Measurements from ENCODE around the gene CPE.

CPE gene

DNA sequence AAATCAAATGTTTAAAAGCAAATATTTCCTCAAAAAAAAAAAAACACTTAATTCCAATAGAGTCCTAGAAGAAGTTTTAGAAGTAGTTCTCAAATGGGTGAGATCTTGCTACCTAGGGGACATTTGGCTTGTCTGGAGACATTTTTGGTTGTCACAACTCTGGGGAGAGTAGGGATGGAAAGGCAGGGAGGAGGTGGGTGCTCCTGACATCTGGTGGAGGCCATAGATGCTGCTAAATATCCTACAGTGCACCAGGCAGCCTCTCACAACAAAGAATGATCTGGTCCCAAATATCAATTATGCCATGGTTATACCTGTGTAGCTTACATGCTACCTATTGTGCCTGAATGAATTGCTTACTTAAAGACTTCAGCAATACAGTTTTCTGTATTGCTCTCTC lies 46.8 kb downstream of the CPE start:
- Histone ChIP-seq H3K4me3 (ENCODE audit: low read length) (no peak overlapping the region), H3K27ac (ENCODE audit: low read length) (no peak overlapping the region), H3K9ac (ENCODE audit: low read length) (no peak overlapping the region), H2AFZ (ENCODE audit: low read length) (no peak overlapping the region), H3F3A (ENCODE audit: insufficient read depth, low read length) (no peaks in the 10 kb centered on the region), H3K4me1 (ENCODE audit: low read length) (no peaks in the 10 kb centered on the region), H3K9me2 (replicated peaks; ENCODE audit: insufficient read depth, low read length) (no peaks in the 10 kb centered on the region), H3K27me3 (replicated peaks; ENCODE audit: insufficient read depth, low read length) (no peaks in the 10 kb centered on the region), H3K36me3 (replicated peaks; ENCODE audit: insufficient read depth, low read length) (no peaks in the 10 kb centered on the region), H3K4me2 (ENCODE audit: low read depth, low read length) (no peak overlapping the region), H3K79me2 (ENCODE audit: low read length) (no peaks in the 10 kb centered on the region), H3K9me3 (replicated peaks; ENCODE audit: insufficient read depth, low read length) (no peaks in the 10 kb centered on the region), H4K20me1 (ENCODE audit: insufficient read depth, low read length) (no peaks in the 10 kb centered on the region)
- TF ChIP-seq EZH2phosphoT487 (IDR thresholded peaks at IDR 0.05; ENCODE audit: low read length) (no peak), EZH2 (optimal IDR thresholded peaks at IDR 0.05; ENCODE audit: low read depth, low read length) (no peak)
- TF ChIP-seq, protein P1, sequence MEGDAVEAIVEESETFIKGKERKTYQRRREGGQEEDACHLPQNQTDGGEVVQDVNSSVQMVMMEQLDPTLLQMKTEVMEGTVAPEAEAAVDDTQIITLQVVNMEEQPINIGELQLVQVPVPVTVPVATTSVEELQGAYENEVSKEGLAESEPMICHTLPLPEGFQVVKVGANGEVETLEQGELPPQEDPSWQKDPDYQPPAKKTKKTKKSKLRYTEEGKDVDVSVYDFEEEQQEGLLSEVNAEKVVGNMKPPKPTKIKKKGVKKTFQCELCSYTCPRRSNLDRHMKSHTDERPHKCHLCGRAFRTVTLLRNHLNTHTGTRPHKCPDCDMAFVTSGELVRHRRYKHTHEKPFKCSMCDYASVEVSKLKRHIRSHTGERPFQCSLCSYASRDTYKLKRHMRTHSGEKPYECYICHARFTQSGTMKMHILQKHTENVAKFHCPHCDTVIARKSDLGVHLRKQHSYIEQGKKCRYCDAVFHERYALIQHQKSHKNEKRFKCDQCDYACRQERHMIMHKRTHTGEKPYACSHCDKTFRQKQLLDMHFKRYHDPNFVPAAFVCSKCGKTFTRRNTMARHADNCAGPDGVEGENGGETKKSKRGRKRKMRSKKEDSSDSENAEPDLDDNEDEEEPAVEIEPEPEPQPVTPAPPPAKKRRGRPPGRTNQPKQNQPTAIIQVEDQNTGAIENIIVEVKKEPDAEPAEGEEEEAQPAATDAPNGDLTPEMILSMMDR (IDR thresholded peaks at IDR 0.05; ENCODE audit: low read length), result no peak
- DNase-seq, result no peak

DNA sequence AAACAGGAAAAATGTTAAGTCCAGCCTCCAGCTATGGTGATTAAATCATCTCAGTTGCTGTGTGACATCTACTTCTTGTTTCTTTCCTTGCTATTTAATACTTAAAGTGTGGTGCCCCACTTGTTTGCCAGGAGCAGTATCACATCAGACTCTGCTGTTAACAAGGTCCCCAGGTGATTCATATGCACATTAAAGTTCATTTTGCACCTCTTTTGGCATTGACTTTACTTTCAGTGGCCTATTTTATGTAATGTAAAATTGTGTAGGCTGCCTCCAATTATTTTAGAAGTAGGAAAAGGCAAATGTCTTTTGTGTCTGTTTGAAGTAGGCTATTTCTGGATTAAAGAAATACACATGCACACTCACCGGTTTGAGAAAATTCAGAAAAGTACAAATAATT lies 47.5 kb downstream of the CPE start:
- Histone ChIP-seq H3K27me3 (replicated peaks; ENCODE audit: insufficient read depth, low read length) (no peaks in the 10 kb centered on the region), H3K79me2 (ENCODE audit: low read length) (no peaks in the 10 kb centered on the region), H3K9me3 (replicated peaks; ENCODE audit: insufficient read depth, low read length) (no peaks in the 10 kb centered on the region), H3K4me1 (ENCODE audit: low read length) (no peaks in the 10 kb centered on the region), H3F3A (ENCODE audit: insufficient read depth, low read length) (no peaks in the 10 kb centered on the region), H3K4me3 (ENCODE audit: low read length) (no peak overlapping the region), H3K9ac (ENCODE audit: low read length) (no peak overlapping the region), H4K20me1 (ENCODE audit: insufficient read depth, low read length) (no peaks in the 10 kb centered on the region), H3K4me2 (ENCODE audit: low read depth, low read length) (no peak overlapping the region), H3K27ac (ENCODE audit: low read length) (no peak overlapping the region), H3K36me3 (replicated peaks; ENCODE audit: insufficient read depth, low read length) (no peaks in the 10 kb centered on the region), H3K9me2 (replicated peaks; ENCODE audit: insufficient read depth, low read length) (no peaks in the 10 kb centered on the region), H2AFZ (ENCODE audit: low read length) (no peak overlapping the region)
- TF ChIP-seq EZH2phosphoT487 (IDR thresholded peaks at IDR 0.05; ENCODE audit: low read length), result no peak
- TF ChIP-seq EZH2 (optimal IDR thresholded peaks at IDR 0.05; ENCODE audit: low read depth, low read length), result no peak
- TF ChIP-seq, protein P1 (IDR thresholded peaks at IDR 0.05; ENCODE audit: low read length), result no peak
- DNase-seq, result no peak

DNA sequence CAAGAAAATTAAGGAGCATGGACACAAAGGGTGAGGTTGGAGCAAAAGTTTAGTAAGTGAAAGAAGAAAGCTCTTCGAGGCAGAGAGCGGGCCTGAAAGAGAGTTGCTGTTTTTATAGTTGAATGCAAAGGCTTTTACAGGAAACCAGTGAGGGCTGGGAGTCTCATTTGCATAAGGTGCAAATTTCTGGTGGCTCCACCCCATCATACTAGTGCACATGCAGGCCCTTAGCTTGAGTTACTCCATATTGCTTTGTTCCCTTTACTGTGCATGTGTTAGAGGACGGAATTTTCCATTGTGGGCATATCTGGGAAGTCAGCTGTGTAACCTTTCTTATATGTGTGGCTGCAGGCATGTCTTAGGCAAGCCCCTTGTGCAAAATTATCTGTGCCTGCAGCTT lies 48.0 kb downstream of the CPE start:
- Histone ChIP-seq H3K9ac (ENCODE audit: low read length) (no peak overlapping the region), H4K20me1 (ENCODE audit: insufficient read depth, low read length) (no peaks in the 10 kb centered on the region)

More for the DNA sequence above, 48.0 kb downstream of the CPE start:
- Histone ChIP-seq H3F3A (ENCODE audit: insufficient read depth, low read length) (no peaks in the 10 kb centered on the region), H3K79me2 (ENCODE audit: low read length) (no peaks in the 10 kb centered on the region), H3K36me3 (replicated peaks; ENCODE audit: insufficient read depth, low read length) (no peaks in the 10 kb centered on the region), H3K9me2 (replicated peaks; ENCODE audit: insufficient read depth, low read length) (no peaks in the 10 kb centered on the region), H2AFZ (ENCODE audit: low read length) (no peak overlapping the region), H3K9me3 (replicated peaks; ENCODE audit: insufficient read depth, low read length) (no peaks in the 10 kb centered on the region), H3K4me1 (ENCODE audit: low read length) (no peaks in the 10 kb centered on the region), H3K27me3 (replicated peaks; ENCODE audit: insufficient read depth, low read length) (no peaks in the 10 kb centered on the region), H3K4me2 (ENCODE audit: low read depth, low read length) (no peak overlapping the region), H3K4me3 (ENCODE audit: low read length) (no peak overlapping the region), H3K27ac (ENCODE audit: low read length) (no peak overlapping the region)
- TF ChIP-seq, protein P1 (IDR thresholded peaks at IDR 0.05; ENCODE audit: low read length), result no peak
- TF ChIP-seq EZH2phosphoT487 (IDR thresholded peaks at IDR 0.05; ENCODE audit: low read length), result no peak
- no peak for TF ChIP-seq EZH2 (optimal IDR thresholded peaks at IDR 0.05; ENCODE audit: low read depth, low read length)
- no peak for DNase-seq
